ENCODE results near the gene RAD50.

The RAD50 gene

DNA sequence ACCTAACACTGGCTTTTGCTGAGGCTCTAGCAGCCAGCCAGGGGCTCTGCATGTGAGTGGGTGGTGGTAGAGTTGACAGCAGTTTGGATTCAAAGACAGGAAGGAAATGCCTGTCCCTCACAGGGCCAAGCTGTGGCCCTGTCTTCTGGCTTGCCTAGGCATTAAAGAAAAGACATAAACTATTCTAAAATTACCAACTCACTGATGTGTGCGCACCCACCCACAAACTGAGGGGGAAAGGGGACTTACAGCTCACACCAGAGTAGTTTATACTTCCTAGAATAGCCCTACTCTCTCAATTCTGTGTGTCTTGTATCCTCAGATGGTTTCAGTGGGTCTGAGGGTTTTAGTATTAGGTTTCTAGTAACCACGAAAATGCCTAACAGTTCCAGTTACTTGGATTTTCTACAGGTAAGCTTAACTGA is 82.9 kb downstream of the RAD50 start:
- Histone ChIP-seq H3K4me3 (ENCODE audit: low read depth in 1 of 2, low read length in 2 of 2) (no peak overlapping the region), H3K36me3 (ENCODE audit: insufficient read depth, low read length) (peaks cover 46% of the 10 kb centered on the region), H3K9ac (ENCODE audit: low read length) (no peak overlapping the region), H3K27ac (ENCODE audit: low read depth, low read length) (no peak overlapping the region), H3K4me1 (ENCODE audit: insufficient read depth, low read length) (no peaks in the 10 kb centered on the region), H3K27me3 (ENCODE audit: control insufficient read depth in 1 of 2, insufficient read depth in 2 of 2, low read length in 2 of 2) (no peaks in the 10 kb centered on the region), H3K9me3 (ENCODE audit: low read length) (no peaks in the 10 kb centered on the region)

DNA sequence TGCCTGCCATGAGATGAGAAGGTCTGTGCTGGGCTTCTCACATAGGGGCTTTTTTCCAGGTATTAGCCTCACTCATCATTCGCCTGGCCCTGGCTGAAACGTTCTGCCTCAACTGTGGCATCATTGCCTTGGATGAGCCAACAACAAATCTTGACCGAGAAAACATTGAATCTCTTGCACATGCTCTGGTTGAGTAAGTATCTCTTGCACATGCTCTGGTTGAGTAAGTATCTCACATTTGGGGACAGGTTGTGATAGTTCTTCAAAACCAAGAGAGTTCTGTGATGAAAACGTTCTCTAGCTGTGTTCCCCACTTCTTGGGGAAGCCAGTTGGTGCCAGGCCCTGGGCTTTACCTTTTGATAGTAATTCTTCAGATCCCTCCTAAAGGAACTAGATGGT is 83.8 kb downstream of the RAD50 start:
- H3K4me1 ChIP-seq (ENCODE audit: insufficient read depth, low read length), result no peaks in the 10 kb centered on the region
- H3K9me3 ChIP-seq (ENCODE audit: low read length), result no peaks in the 10 kb centered on the region
- H3K27ac ChIP-seq (ENCODE audit: low read depth, low read length), result no peak overlapping the region
- no peaks in the 10 kb centered on the region for H3K27me3 ChIP-seq (ENCODE audit: control insufficient read depth in 1 of 2, insufficient read depth in 2 of 2, low read length in 2 of 2)
- peaks cover 46% of the 10 kb centered on the region for H3K36me3 ChIP-seq (ENCODE audit: insufficient read depth, low read length)
- no peak overlapping the region for H3K9ac ChIP-seq (ENCODE audit: low read length)
- H3K4me3 ChIP-seq (ENCODE audit: low read depth in 1 of 2, low read length in 2 of 2), result no peak overlapping the region

DNA sequence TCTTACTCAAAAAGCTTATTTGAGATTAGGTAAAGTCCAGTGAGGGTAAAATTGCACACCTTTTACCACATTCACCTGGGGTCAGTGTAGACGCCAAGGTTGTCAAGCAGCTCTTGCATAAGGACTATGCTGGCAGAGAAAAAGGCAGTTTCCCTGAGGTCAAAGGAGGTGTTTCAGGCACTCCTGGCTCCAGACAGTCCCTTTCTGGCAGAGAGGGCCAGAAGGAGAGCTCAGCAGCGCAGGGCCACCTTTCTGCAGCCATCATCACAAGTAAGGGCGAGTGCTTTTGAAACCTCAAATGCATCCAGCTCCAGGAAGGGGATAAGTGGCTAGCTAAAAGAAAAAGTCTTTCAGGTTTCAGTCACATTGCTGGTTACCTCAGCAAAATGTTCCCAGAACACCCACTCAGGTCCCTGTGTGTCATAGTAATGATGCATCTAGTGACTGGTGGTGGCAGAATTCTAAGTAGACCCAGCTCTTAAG is 84.5 kb downstream of the RAD50 start:
- Histone ChIP-seq H3K9ac (ENCODE audit: low read length) (no peak overlapping the region), H3K4me3 (ENCODE audit: low read depth in 1 of 2, low read length in 2 of 2) (no peak overlapping the region), H3K36me3 (ENCODE audit: insufficient read depth, low read length) (peaks cover 46% of the 10 kb centered on the region), H3K27ac (ENCODE audit: low read depth, low read length) (no peak overlapping the region), H3K9me3 (ENCODE audit: low read length) (no peaks in the 10 kb centered on the region), H3K27me3 (ENCODE audit: control insufficient read depth in 1 of 2, insufficient read depth in 2 of 2, low read length in 2 of 2) (no peaks in the 10 kb centered on the region), H3K4me1 (ENCODE audit: insufficient read depth, low read length) (no peaks in the 10 kb centered on the region)

DNA sequence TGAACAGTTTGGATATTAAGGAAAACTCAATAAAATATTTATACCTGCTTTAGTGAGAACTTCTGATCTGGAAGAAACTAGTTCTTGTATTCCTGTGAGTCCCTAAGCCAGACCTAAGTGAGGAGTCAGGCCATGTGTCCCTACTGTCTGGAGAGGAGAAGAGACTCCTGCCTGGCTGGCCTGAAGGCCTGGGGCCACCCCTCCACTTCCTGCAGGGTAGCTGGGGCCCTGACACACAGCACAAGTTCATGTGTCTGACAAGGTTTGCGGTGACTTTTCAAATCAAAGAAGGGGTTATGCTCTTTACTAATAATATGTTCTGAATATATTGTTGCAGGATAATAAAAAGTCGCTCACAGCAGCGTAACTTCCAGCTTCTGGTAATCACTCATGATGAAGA is 85.1 kb downstream of the RAD50 start:
- Histone ChIP-seq H3K36me3 (ENCODE audit: insufficient read depth, low read length) (peaks cover 46% of the 10 kb centered on the region), H3K27ac (ENCODE audit: low read depth, low read length) (no peak overlapping the region)

DNA sequence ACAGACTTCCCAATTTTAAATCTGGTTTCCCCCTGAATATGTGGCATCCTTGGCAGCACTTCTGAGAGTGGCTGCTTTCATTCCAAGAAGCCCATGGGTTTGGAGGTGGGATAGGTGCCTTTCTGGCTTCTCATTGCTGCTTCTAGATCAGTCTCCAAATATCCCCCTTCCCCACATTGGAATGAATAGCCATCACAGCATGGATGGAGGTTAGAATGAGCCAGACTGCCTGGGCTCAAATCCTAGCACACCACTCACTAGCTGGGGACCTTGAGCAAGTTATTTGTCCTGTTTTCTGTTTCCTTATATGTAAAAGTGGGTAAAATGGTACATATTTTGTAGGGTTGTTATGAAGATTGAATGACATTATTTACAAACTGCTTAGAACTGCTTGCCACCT is 87.4 kb downstream of the RAD50 start:
- no peaks in the 10 kb centered on the region for H3K9me3 ChIP-seq (ENCODE audit: low read length)
- H3K9ac ChIP-seq (ENCODE audit: low read length), result no peak overlapping the region
- H3K36me3 ChIP-seq (ENCODE audit: insufficient read depth, low read length), result peaks cover 34% of the 10 kb centered on the region
- H3K4me3 ChIP-seq (ENCODE audit: low read depth in 1 of 2, low read length in 2 of 2), result no peak overlapping the region
- H3K4me1 ChIP-seq (ENCODE audit: insufficient read depth, low read length), result no peaks in the 10 kb centered on the region
- H3K27ac ChIP-seq (ENCODE audit: low read depth, low read length), result no peak overlapping the region
- no peaks in the 10 kb centered on the region for H3K27me3 ChIP-seq (ENCODE audit: control insufficient read depth in 1 of 2, insufficient read depth in 2 of 2, low read length in 2 of 2)

More for the DNA sequence above, 85.1 kb downstream of the RAD50 start:
- H3K9ac ChIP-seq (ENCODE audit: low read length), result no peak overlapping the region
- no peak overlapping the region for H3K4me3 ChIP-seq (ENCODE audit: low read depth in 1 of 2, low read length in 2 of 2)
- H3K27me3 ChIP-seq (ENCODE audit: control insufficient read depth in 1 of 2, insufficient read depth in 2 of 2, low read length in 2 of 2), result no peaks in the 10 kb centered on the region
- H3K9me3 ChIP-seq (ENCODE audit: low read length), result no peaks in the 10 kb centered on the region
- H3K4me1 ChIP-seq (ENCODE audit: insufficient read depth, low read length), result no peaks in the 10 kb centered on the region

DNA sequence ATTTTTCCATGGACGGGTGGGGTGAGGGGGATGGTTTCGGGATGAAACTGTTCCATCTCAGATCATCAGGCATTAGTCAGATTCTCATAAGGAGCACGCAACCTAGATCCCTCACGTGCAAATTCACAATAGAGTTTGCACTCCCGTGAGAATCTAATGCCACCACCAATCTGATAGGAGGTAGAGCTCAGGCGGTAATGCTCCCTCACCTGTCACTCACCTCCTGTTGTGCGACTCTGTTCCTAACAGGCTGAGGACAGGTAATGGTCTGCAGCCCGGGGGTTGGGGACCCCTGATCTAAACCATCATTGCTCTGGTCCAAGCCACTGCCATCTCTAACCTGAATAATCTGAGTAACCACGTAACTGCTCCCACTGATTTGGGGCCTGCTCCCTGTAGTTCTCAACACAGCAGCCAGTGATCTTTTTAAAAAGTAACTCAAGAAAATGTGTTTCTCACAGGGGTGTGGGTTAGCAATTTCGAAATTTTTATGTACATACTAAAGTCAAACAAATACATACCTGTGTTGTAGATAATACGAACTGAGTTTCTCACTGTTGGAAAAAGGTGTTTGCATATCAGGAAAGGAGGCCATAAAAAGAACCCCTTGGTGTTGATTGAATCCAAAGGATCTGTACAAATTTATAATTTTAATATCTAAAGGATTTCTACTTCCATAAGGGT is 89.9 kb downstream of the RAD50 start:
- Histone ChIP-seq H3K4me1 (ENCODE audit: insufficient read depth, low read length) (no peaks in the 10 kb centered on the region), H3K9ac (ENCODE audit: low read length) (no peak overlapping the region), H3K36me3 (ENCODE audit: insufficient read depth, low read length) (peaks cover 11% of the 10 kb centered on the region), H3K27me3 (ENCODE audit: control insufficient read depth in 1 of 2, insufficient read depth in 2 of 2, low read length in 2 of 2) (no peaks in the 10 kb centered on the region), H3K27ac (ENCODE audit: low read depth, low read length) (no peak overlapping the region), H3K9me3 (ENCODE audit: low read length) (no peaks in the 10 kb centered on the region), H3K4me3 (ENCODE audit: low read depth in 1 of 2, low read length in 2 of 2) (no peak overlapping the region)

DNA sequence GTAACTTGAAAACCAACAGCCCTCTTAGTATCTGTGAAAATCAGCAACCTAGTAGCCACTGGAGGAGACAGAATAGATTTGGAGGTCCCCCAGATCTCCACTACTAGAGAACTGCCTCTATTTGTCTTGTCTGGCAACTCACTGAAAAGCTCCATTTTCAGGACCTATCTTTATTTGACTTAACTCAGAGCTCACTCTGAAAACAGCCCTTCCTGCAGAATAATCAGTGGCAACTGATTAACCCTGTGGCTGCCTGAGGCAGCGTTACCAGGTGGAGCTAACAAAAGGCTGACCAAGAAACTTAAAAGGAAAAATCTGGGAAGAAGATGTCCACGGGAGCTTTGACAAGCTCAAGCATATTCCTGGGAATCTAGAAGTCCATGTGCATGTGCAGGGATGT is 90.7 kb downstream of the RAD50 start:
- Histone ChIP-seq H3K27ac (ENCODE audit: low read depth, low read length) (no peak overlapping the region), H3K9ac (ENCODE audit: low read length) (no peak overlapping the region), H3K27me3 (ENCODE audit: control insufficient read depth in 1 of 2, insufficient read depth in 2 of 2, low read length in 2 of 2) (no peaks in the 10 kb centered on the region), H3K36me3 (ENCODE audit: insufficient read depth, low read length) (peaks cover 6% of the 10 kb centered on the region), H3K4me3 (ENCODE audit: low read depth in 1 of 2, low read length in 2 of 2) (no peak overlapping the region), H3K9me3 (ENCODE audit: low read length) (no peaks in the 10 kb centered on the region), H3K4me1 (ENCODE audit: insufficient read depth, low read length) (no peaks in the 10 kb centered on the region)

DNA sequence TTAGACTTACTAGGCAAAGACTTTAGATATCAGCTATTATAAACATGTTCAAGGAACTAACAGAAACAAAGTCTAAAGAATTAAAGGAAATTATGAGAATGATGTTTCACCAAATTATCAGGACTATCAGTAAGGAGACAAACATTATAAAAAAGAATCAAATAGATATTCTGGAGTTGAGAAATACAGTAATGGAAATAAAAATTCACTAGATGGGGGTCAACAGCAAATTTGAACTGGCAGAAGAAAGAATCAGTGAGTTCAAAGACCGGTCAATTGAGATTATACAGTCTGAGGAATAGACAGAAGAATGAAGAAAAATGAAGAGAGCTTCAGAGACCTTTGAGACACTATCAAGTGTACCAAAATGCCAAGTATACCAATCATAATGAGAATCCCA is 91.6 kb downstream of the RAD50 start:
- peaks cover under 1% of the 10 kb centered on the region for H3K36me3 ChIP-seq (ENCODE audit: insufficient read depth, low read length)
- no peak overlapping the region for H3K27ac ChIP-seq (ENCODE audit: low read depth, low read length)
- H3K4me1 ChIP-seq (ENCODE audit: insufficient read depth, low read length), result no peaks in the 10 kb centered on the region
- no peaks in the 10 kb centered on the region for H3K9me3 ChIP-seq (ENCODE audit: low read length)
- peaks cover 0 to 2% of the 10 kb centered on the region in 2 donors for H3K27me3 ChIP-seq (ENCODE audit: control insufficient read depth in 1 of 2, insufficient read depth in 2 of 2, low read length in 2 of 2)
- no peak overlapping the region for H3K9ac ChIP-seq (ENCODE audit: low read length)
- no peak overlapping the region for H3K4me3 ChIP-seq (ENCODE audit: low read depth in 1 of 2, low read length in 2 of 2)

DNA sequence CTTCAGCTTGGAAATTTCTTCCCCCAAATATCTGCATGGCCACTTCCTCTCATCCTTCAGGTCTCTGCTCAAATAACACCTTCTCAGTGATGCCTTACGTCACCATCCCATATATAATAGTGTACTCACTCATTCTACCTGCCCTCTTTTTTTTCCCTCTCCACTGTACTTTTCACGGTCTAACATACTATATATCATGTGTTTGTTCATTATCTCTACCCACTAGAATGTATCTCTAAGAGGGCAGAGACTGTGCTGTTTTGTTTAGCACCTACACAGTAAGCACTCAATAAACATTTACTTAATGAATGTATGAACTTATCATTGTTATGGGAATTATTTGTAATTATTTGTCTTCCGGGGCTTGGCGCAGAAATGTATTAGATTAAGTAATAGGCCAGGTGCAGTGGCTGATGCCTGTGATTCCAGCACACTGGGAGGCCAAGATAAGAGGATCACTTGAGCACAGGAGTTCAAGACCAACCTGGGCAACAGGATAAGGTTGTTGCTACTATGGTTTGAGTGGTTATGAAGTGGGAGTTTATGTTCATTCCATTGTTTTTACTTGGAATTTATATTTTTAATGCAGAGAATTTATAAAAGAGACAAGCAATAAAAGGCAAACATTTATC is 95.2 kb downstream of the RAD50 start:
- Histone ChIP-seq H3K9me3 (ENCODE audit: low read length) (no peaks in the 10 kb centered on the region), H3K27me3 (ENCODE audit: control insufficient read depth in 1 of 2, insufficient read depth in 2 of 2, low read length in 2 of 2) (peaks cover 11 to 28% of the 10 kb centered on the region in 2 donors), H3K4me3 (ENCODE audit: low read depth in 1 of 2, low read length in 2 of 2) (no peak overlapping the region), H3K9ac (ENCODE audit: low read length) (no peak overlapping the region), H3K36me3 (ENCODE audit: insufficient read depth, low read length) (no peaks in the 10 kb centered on the region), H3K27ac (ENCODE audit: low read depth, low read length) (no peak overlapping the region), H3K4me1 (ENCODE audit: insufficient read depth, low read length) (peaks cover 8% of the 10 kb centered on the region)

DNA sequence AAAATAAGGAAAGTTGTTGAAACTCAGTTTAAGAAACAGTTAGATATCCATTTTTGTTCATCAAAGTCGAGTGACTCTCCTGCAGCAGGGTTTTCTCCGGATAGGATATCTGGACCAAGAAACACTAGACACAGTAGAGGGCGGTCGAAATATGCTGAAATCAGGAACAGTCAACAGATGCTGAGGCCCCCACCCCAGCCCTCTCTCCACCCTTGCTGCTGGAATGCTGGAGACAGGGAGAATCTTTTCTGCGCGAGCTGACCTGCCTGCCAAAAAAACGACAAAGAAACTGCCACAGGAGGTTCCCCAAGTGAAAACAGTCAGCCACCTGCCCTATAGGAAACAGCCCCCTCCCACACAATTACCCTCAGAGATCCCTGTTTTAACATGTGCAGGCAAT is 96.9 kb downstream of the RAD50 start:
- Histone ChIP-seq H3K4me1 (ENCODE audit: insufficient read depth, low read length) (peaks cover 8% of the 10 kb centered on the region), H3K36me3 (ENCODE audit: insufficient read depth, low read length) (no peaks in the 10 kb centered on the region), H3K27ac (ENCODE audit: low read depth, low read length) (no peak overlapping the region), H3K27me3 (ENCODE audit: control insufficient read depth in 1 of 2, insufficient read depth in 2 of 2, low read length in 2 of 2) (peaks cover 12 to 32% of the 10 kb centered on the region in 2 donors), H3K9me3 (ENCODE audit: low read length) (no peaks in the 10 kb centered on the region), H3K9ac (ENCODE audit: low read length) (no peak overlapping the region), H3K4me3 (ENCODE audit: low read depth in 1 of 2, low read length in 2 of 2) (no peak overlapping the region)

DNA sequence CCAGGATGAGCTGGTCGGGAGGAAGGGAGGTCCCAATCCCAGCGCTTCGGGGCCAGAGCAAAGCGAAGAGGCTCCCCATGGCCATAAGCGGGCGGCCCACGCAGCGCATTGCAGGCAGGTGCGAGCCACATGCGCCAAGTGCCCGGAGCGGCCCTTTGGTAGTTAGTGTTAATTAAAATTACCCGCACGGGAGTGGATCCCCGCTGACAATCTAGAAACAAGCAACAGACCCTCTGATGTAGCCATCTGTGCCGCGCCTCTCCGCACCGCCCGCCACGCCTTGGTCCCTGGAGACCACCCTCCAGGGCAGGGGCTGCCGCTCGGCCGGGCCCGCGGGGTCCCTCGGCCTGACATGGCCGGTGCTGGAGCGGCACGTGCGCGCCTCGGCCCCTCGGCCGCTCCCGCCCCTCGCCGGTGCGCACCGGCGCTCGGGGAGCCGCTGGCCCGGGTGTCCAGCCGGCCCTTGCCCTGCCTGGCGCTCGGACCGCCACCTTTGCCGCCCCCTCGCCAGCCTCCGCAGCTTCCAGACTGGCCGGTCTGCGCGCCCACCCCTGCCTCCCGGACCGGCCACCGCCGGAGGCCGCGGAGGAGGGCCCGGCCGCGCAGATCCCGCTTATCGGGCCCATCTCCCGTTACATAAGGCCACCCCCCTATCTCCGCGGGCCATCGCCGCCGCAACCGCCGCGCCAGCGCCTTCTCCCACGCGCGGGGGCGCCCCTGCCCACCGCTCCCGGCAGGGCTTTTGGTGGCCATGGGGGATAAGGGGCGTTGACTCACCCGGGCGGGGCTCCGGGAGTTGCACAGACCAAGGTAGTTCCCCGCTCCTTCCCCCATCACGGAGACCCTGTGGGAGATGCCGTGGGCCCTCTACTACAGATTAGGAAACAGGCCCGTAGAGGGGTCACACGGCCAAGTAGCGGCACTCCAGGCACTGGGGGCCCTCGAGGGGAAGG is 99.3 kb downstream of the RAD50 start:
- no peaks in the 10 kb centered on the region for H3K36me3 ChIP-seq (ENCODE audit: insufficient read depth, low read length)
- H3K4me3 ChIP-seq (ENCODE audit: low read depth in 1 of 2, low read length in 2 of 2), result peak overlapping the region; percentile 47 to 64
- peaks cover 8% of the 10 kb centered on the region for H3K4me1 ChIP-seq (ENCODE audit: insufficient read depth, low read length)
- no peak overlapping the region for H3K9ac ChIP-seq (ENCODE audit: low read length)
- no peaks in the 10 kb centered on the region for H3K9me3 ChIP-seq (ENCODE audit: low read length)
- H3K27me3 ChIP-seq (ENCODE audit: control insufficient read depth in 1 of 2, insufficient read depth in 2 of 2, low read length in 2 of 2), result peaks cover 12 to 32% of the 10 kb centered on the region in 2 donors
- H3K27ac ChIP-seq (ENCODE audit: low read depth, low read length), result no peak overlapping the region
